HCT116 (cell line): Measurements from ENCODE around the gene ANKRD22. TPM values are rescaled to one million over a fixed set of nuclear protein-coding genes. Genes with fewer than 3 reads are reported as not detected.

ENCODE experiments used
- ATAC-seq: fragments of 200-7000 bp; cut with Tn5 transposase; 2 replicates; pipeline ENCODE4 v1.9.1; 2020; ENCODE audit warnings: mild to moderate bottlenecking, moderate library complexity
- BruUV-seq: library from RNA; stranded (reverse); fragments of 400-500 nt; replicated peaks from 2 replicates; lab custom pipeline; 2021; lab: Mats Ljungman, UMichigan
- CTCF ChIA-PET: fragments of 300-600 bp; sonication (Branson Sonifier 250); formaldehyde crosslinking; loops from one replicate; lab custom pipeline; 2021; ENCODE audit warnings: antibody characterized with exemption; lab: Charles Lee
- POLR2A ChIA-PET: fragments of 300-600, 350-600 bp; sonication (Branson Sonifier 250); formaldehyde crosslinking; loops from one replicate; lab custom pipeline; 2021; ENCODE audit warnings: antibody characterized with exemption; lab: Charles Lee
- RAD21 ChIA-PET, 2 experiments: fragments of 300-600 bp; sonication (Branson Sonifier 250); formaldehyde crosslinking; loops; one replicate each; lab custom pipeline; 2023; ENCODE audit warnings: low total read pairs in 2 of 2; ENCODE audit not compliant: uncharacterized antibody in 2 of 2, unreplicated experiment in 2 of 2, low non-redundant PET in 1 of 2; lab: Charles Lee
- DNase-seq: peaks from one replicate; pipeline ENCODE4 v3.0.0-alpha.2; 2010; ENCODE audit warnings: low read depth, low spot score
- H2AFZ ChIP-seq: fragments of 200-600 bp; shearing (Covaris generic), sonication (generic); 2 replicates; pipeline ENCODE4 v1.6.1; 2017; ENCODE audit warnings: low read depth, mixed run types, mixed read lengths, antibody characterized with exemption, low read length; ENCODE audit not compliant: poor library complexity, severe bottlenecking
- H3K27ac ChIP-seq: 2 replicates; pipeline ENCODE4 v1.5.1; 2012; ENCODE audit warnings: low read depth, low read length
- H3K27me3 ChIP-seq: fragments of 200-600 bp; sonication (generic); 2 replicates; pipeline ENCODE4 v1.6.1; 2016; ENCODE audit warnings: mixed run types, low read length, mixed read lengths; ENCODE audit not compliant: insufficient read depth
- H3K36me3 ChIP-seq, 2 experiments: fragments of 200-500 bp in 1 of 2; fragments of 200-600 bp in 1 of 2; sonication (Bioruptor generic) in 1 of 2; sonication (generic) in 1 of 2; 2 replicates each; pipeline versions ENCODE4 v1.5.1 to v1.6.1; 2014 to 2016; ENCODE audit warnings: low read length in 2 of 2, inconsistent platforms in 1 of 2, mixed read lengths in 1 of 2, mixed run types in 1 of 2; ENCODE audit not compliant: insufficient read depth in 2 of 2, control insufficient read depth in 1 of 2
- H3K4me1 ChIP-seq, 2 experiments: fragments of 200-600 bp in 1 of 2; sonication (generic) in 1 of 2; 2 replicates each; pipeline versions ENCODE4 v1.5.1 to v1.6.1; 2012 to 2017; ENCODE audit warnings: low read length in 2 of 2, inconsistent platforms in 1 of 2, mild to moderate bottlenecking in 1 of 2, mixed read lengths in 1 of 2, mixed run types in 1 of 2, moderate library complexity in 1 of 2; ENCODE audit not compliant: insufficient read depth in 2 of 2, control insufficient read depth in 1 of 2
- H3K4me2 ChIP-seq: fragments of 200-600 bp; sonication (generic); 2 replicates; pipeline ENCODE4 v1.6.1; 2017; ENCODE audit warnings: mixed run types, low read length, mixed read lengths
- H3K4me3 ChIP-seq, 2 experiments: fragments of 200-600 bp in 1 of 2; sonication (generic) in 1 of 2; replicated peaks in 1 of 2; 2 replicates each; pipeline ENCODE4 v1.5.1; 2011 to 2016; ENCODE audit warnings: low read length in 2 of 2, control low read depth in 1 of 2, low read depth in 1 of 2, mild to moderate bottlenecking in 1 of 2, mixed read lengths in 1 of 2, mixed run types in 1 of 2
- H3K79me2 ChIP-seq: fragments of 200-600 bp; sonication (generic); 2 replicates; pipeline ENCODE4 v1.6.1; 2017; ENCODE audit warnings: mild to moderate bottlenecking, mixed run types, low read length, moderate library complexity, mixed read lengths; ENCODE audit not compliant: insufficient read depth
- H3K9ac ChIP-seq: fragments of 200-600 bp; sonication (generic); 2 replicates; pipeline ENCODE4 v1.6.1; 2016; ENCODE audit warnings: low read length, mixed read lengths
- H3K9me2 ChIP-seq: fragments of 200-600 bp; sonication (generic), shearing (Covaris generic); 2 replicates; pipeline ENCODE4 v1.6.1; 2017; ENCODE audit warnings: mixed run types, mild to moderate bottlenecking, moderate library complexity; ENCODE audit not compliant: insufficient read depth
- H3K9me3 ChIP-seq, 2 experiments: fragments of 200-500 bp in 1 of 2; fragments of 200-600 bp in 1 of 2; sonication (Bioruptor generic) in 1 of 2; sonication (generic) in 1 of 2; 2 replicates each; pipeline ENCODE4 v1.6.1; 2014 to 2017; ENCODE audit warnings: low read length in 2 of 2, mixed read lengths in 2 of 2, inconsistent platforms in 1 of 2, low read depth in 1 of 2, mild to moderate bottlenecking in 1 of 2, mixed run types in 1 of 2, moderate library complexity in 1 of 2; ENCODE audit not compliant: control insufficient read depth in 1 of 2, insufficient read depth in 1 of 2
- H4K20me1 ChIP-seq: fragments of 200-600 bp; sonication (generic), shearing (Covaris generic); 2 replicates; pipeline ENCODE4 v1.6.1; 2017; ENCODE audit warnings: mixed run types, mild to moderate bottlenecking, moderate library complexity; ENCODE audit not compliant: insufficient read depth
- CBX3 ChIP-seq: IDR thresholded peaks from 2 replicates; pipeline ENCODE4 v1.6.1; 2012; ENCODE audit warnings: low read depth
- CEBPB ChIP-seq: IDR thresholded peaks from 2 replicates; pipeline ENCODE4 v1.6.1; 2012; ENCODE audit warnings: low read depth
- EGR1 ChIP-seq: IDR thresholded peaks from 2 replicates; pipeline ENCODE4 v1.6.1; 2012; ENCODE audit warnings: low read depth
- EZH2 ChIP-seq: fragments of 200-600 bp; sonication (generic); IDR thresholded peaks from 2 replicates; pipeline ENCODE4 v1.6.1; 2017; ENCODE audit warnings: antibody characterized with exemption, mixed run types
- FOSL1 ChIP-seq: IDR thresholded peaks from 2 replicates; pipeline ENCODE4 v1.6.1; 2012; ENCODE audit warnings: low read depth
- JUND ChIP-seq: IDR thresholded peaks from 2 replicates; pipeline ENCODE4 v1.6.1; 2012
- MAX ChIP-seq: IDR thresholded peaks from 2 replicates; pipeline ENCODE4 v1.6.1; 2012
- POLR2A ChIP-seq: IDR thresholded peaks from 2 replicates; pipeline ENCODE4 v1.7.0; 2011; ENCODE audit warnings: borderline replicate concordance; ENCODE audit not compliant: insufficient read depth, insufficient read length; ENCODE audit errors: extremely low read depth
- POLR2AphosphoS5 ChIP-seq: IDR thresholded peaks from 2 replicates; pipeline ENCODE4 v1.6.1; 2011; ENCODE audit warnings: mild to moderate bottlenecking, low read depth, low read length, moderate library complexity
- SIN3A ChIP-seq: IDR thresholded peaks from 2 replicates; pipeline ENCODE4 v1.6.1; 2012; ENCODE audit warnings: low read depth
- SP1 ChIP-seq: IDR thresholded peaks from 2 replicates; pipeline ENCODE4 v1.6.1; 2012; ENCODE audit warnings: low read depth
- SRF ChIP-seq: IDR thresholded peaks from 2 replicates; pipeline ENCODE4 v1.6.1; 2012; ENCODE audit warnings: low read depth
- TCF7L2 ChIP-seq: IDR thresholded peaks from 2 replicates; pipeline ENCODE4 v1.7.0; 2011; ENCODE audit warnings: borderline replicate concordance, inconsistent platforms; ENCODE audit not compliant: insufficient read depth, insufficient read length; ENCODE audit errors: extremely low read depth
- YY1 ChIP-seq: IDR thresholded peaks from 2 replicates; pipeline ENCODE4 v1.6.1; 2011; ENCODE audit warnings: low read length, low read depth, moderate library complexity, mild to moderate bottlenecking; ENCODE audit not compliant: insufficient replicate concordance; ENCODE audit errors: extremely low read depth
- ZFX ChIP-seq: fragments of 450-650 bp; IDR thresholded peaks from 2 replicates; pipeline ENCODE4 v1.6.1; 2017
- ZNF274 ChIP-seq: fragments of 200-500 bp; sonication (Bioruptor generic); IDR thresholded peaks from 2 replicates; pipeline ENCODE4 v1.6.1; 2014; ENCODE audit warnings: mild to moderate bottlenecking, low read depth, low read length, inconsistent platforms
- intact Hi-C: fragments of 100-400 bp; cut with micrococcal nuclease; formaldehyde crosslinking; loops from 2 replicates; pipeline ENCODE4 v1.10.0; 2022
- total RNA-seq: library from RNA; stranded (reverse); gene quantifications from one replicate; pipeline ENCODE4 v1.2.1, GENCODE V29; 2021; ENCODE audit not compliant: unreplicated experiment

ANKRD22 gene
- total RNA-seq, 1 experiment from 2014 or later: 2.3 TPM

GRCh38 chr10:88896994-88897853 is 45.6 kb upstream of the ANKRD22 start:
- intact Hi-C loops: no loop called here
- Histone ChIP-seq H3K4me3 (peak overlapping the region in 1 of 2 experiments; percentile 36; a peak in 2 of 4 replicates), H3K9me3 (no peaks in the 10 kb centered on the region), H3K4me1 (peaks cover 32 to 61% of the 10 kb centered on the region in 2 experiments), H3K27ac (peak overlapping the region; percentile 70), H3K4me2 (peak overlapping the region; percentile 70), H4K20me1 (no peaks in the 10 kb centered on the region), H2AFZ (no peak overlapping the region), H3K9ac (peak overlapping the region; percentile 54), H3K36me3 (peaks cover 0 to 6% of the 10 kb centered on the region in 2 experiments; a peak in 1 of 4 replicates), H3K27me3 (no peaks in the 10 kb centered on the region), H3K79me2 (peaks cover 4% of the 10 kb centered on the region; the same call in 1 of the 2 replicates), H3K9me2 (no peaks in the 10 kb centered on the region)
- RAD21 ChIA-PET: no interaction called here
- DNase-seq (peak; percentile 65), ATAC-seq (peak; percentile 84)
- CTCF ChIA-PET: interaction anchor here (1.3 kb wide), 1 partner anchor 61 kb away, joined by 3 read pairs; no protein-coding TSS in a partner anchor
- POLR2A ChIA-PET: no interaction called here
- TSS peak; percentile 71 for BruUV-seq
- TF ChIP-seq EGR1 (0 out of 2 replicates have a peak, but pooled peaks have one; percentile 3), ZNF274 (no peak), YY1 (no peak), POLR2A (no peak), CBX3 (no peak; the same call in 1 of the 2 replicates), EZH2 (no peak), TCF7L2 (peak; percentile 92), SIN3A (peak; percentile 25; the same call in 1 of the 2 replicates), JUND (peak; percentile 77), SRF (no peak), MAX (0 out of 2 replicates have a peak, but pooled peaks have one; percentile 21), FOSL1 (peak; percentile 65), POLR2AphosphoS5 (peak; percentile 45; the same call in 1 of the 2 replicates), CEBPB (peak; percentile 37; the same call in 1 of the 2 replicates), ZFX (no peak), SP1 (peak; percentile 68)
